Psoas muscle (tissue), 8 donors: ENCODE data around the gene SLC45A1. TPM values are rescaled to one million over a fixed set of nuclear protein-coding genes. Genes with fewer than 3 reads are reported as not detected.

Experiments used
- ATAC-seq, 4 donors: fragments of 200-7000 bp; cut with Tn5 transposase; one replicate each; pipeline ENCODE4 v1.9.1; 2020; ENCODE audit warnings: moderate library complexity in 3 of 4, mild to moderate bottlenecking in 2 of 4
- DNase-seq, 2 donors: peaks; one replicate each; pipeline ENCODE4 v3.0.0-alpha.2; 2020
- H3K27ac ChIP-seq: fragments of 200-600 bp; one replicate; pipeline ENCODE4 v1.8.0; 2022
- H3K27me3 ChIP-seq, 3 donors: fragments of 200-600 bp in 1 of 3; one replicate each; pipeline versions ENCODE4 v1.6.1 to v1.8.0; 2013 to 2022; ENCODE audit warnings: low read length in 2 of 3, mild to moderate bottlenecking in 2 of 3, moderate library complexity in 1 of 3; ENCODE audit not compliant: insufficient read depth in 3 of 3
- H3K36me3 ChIP-seq, 2 donors: fragments of 200-600 bp in 1 of 2; one replicate each; pipeline versions ENCODE4 v1.6.1 to v1.8.0; 2013 to 2022; ENCODE audit warnings: low read depth in 1 of 2, mild to moderate bottlenecking in 1 of 2, moderate library complexity in 1 of 2; ENCODE audit not compliant: insufficient read depth in 1 of 2
- H3K4me1 ChIP-seq: fragments of 200-600 bp; one replicate; pipeline ENCODE4 v1.8.0; 2022
- H3K4me3 ChIP-seq: fragments of 200-600 bp; one replicate; pipeline ENCODE4 v1.8.0; 2022; ENCODE audit warnings: mild to moderate bottlenecking
- H3K9me3 ChIP-seq: fragments of 200-600 bp; one replicate; pipeline ENCODE4 v1.8.0; 2022
- CTCF ChIP-seq: fragments of 200-600 bp; IDR thresholded peaks from one replicate; pipeline ENCODE4 v1.8.0; 2022; ENCODE audit warnings: antibody characterized with exemption
- WGBS, 3 donors: extraction: QIAGEN DNeasy Blood & Tissue Kit; methylation state at CpG; one replicate each; pipeline versions ENCODE4 v1.1.6 to v1.1.7; 2013; 5-methylcytosine and 5-hydroxymethylcytosine counted together
- intact Hi-C, 2 donors: fragments of 100-400 bp; cut with DNase I; formaldehyde crosslinking; loops; one replicate each; pipeline versions ENCODE4 v1.11.0 to v1.14.2; 2022
- polyA plus RNA-seq, 3 donors: library from polyadenylated mRNA; stranded (reverse); fragments of 200-250 nt; gene quantifications; one replicate each; pipeline ENCODE4 v1.2.3, GENCODE V29; 2013
- total RNA-seq, 4 donors: library from RNA; stranded (reverse); fragmentation: NEBNext Ultra II Directional in 2 of 4; extraction: Animal tissue kit (Norgen Biotek cat#: 25700) in 2 of 4; gene quantifications; one replicate each; pipeline versions ENCODE4 v1.2.1 to v1.2.4, GENCODE V29; 2021 to 2023
- donor health status: healthy with polysubstance abuse.
- donor health status: DM: no; HTN: no; CAD: no; lungs with moderate emphysema.
- donor health status: Bipolar disorder and iron deficiency.
- donor health status: healthy.
- donor health status: DM: yes; HTN: yes; CAD: no.
- donor health status: DM: no; HTN: no; CAD: no.
- donor health status: DM: no; HTN: no; CAD: no.
- donor health status: DM: yes; HTN: yes; CAD: no.

SLC45A1 gene
- total and polyA plus RNA-seq, 7 donors, result 0.44 to 1.4 (median 0.94) TPM

GRCh38 chr1:8349473-8349865, 31.6 kb downstream of the SLC45A1 start:
- Histone ChIP-seq H3K4me3 (no peak overlapping the region), H3K9me3 (no peaks in the 10 kb centered on the region), H3K27me3 (no peaks in the 10 kb centered on the region), H3K36me3 (peaks cover 0 to 20% of the 10 kb centered on the region in 2 donors), H3K4me1 (peaks cover 4% of the 10 kb centered on the region), H3K27ac (no peak overlapping the region)
- intact Hi-C loops, result loop anchor here in 1 of 2 donors (1.0 to 5.0 kb wide), 2 partner anchors 332 to 374 kb away; no protein-coding TSS in a partner anchor
- TF ChIP-seq CTCF, result no peak
- DNase-seq (no peak), ATAC-seq (peak in 3 of 4 donors; percentile 2 to 15 (median 11))
- WGBS, 3 donors, result 82 to 90% (median 82%) methylated on average over 9 of the region's 9 CpGs

GRCh38 chr1:8349961-8350360, 32.0 kb downstream of the SLC45A1 start:
- WGBS, 3 donors, result 16 to 22% (median 17%) methylated on average over 14 of the region's 14 CpGs
- Histone ChIP-seq H3K4me3 (no peak overlapping the region), H3K9me3 (no peaks in the 10 kb centered on the region), H3K27me3 (no peaks in the 10 kb centered on the region), H3K27ac (no peak overlapping the region), H3K4me1 (peaks cover 4% of the 10 kb centered on the region), H3K36me3 (peaks cover 0 to 25% of the 10 kb centered on the region in 2 donors)
- DNase-seq (peak; percentile 73 to 85), ATAC-seq (peak in 3 of 4 donors; percentile 23 to 34 (median 26))
- TF ChIP-seq CTCF, result no peak
- intact Hi-C loops, result loop anchor here in 1 of 2 donors (1.0 to 5.0 kb wide), 2 partner anchors 333 to 375 kb away; no protein-coding TSS in a partner anchor

GRCh38 chr1:8350914-8351684, 33.2 kb downstream of the SLC45A1 start:
- H3K27ac ChIP-seq, result no peak overlapping the region
- intact Hi-C loops, result no loop called here
- 67 to 75% (median 68%) methylated on average over 24 of the region's 24 CpGs for WGBS, 3 donors
- no peak for TF ChIP-seq CTCF
- DNase-seq (peak in 1 of 2 donors; percentile 63), ATAC-seq (peak; percentile 21 to 30 (median 25))
- H3K4me3 ChIP-seq, result no peak overlapping the region
- H3K4me1 ChIP-seq, result peaks cover 4% of the 10 kb centered on the region
- H3K9me3 ChIP-seq, result no peaks in the 10 kb centered on the region
- H3K27me3 ChIP-seq, result no peaks in the 10 kb centered on the region
- H3K36me3 ChIP-seq, result peaks cover 0 to 36% of the 10 kb centered on the region in 2 donors

- 61 to 74% (median 68%) methylated on average over 13 of the region's 13 CpGs for WGBS, 3 donors
- Histone ChIP-seq H3K36me3 (peaks cover 0 to 44% of the 10 kb centered on the region in 2 donors), H3K9me3 (no peaks in the 10 kb centered on the region), H3K27ac (peak overlapping the region; percentile 60), H3K4me1 (peaks cover 4% of the 10 kb centered on the region), H3K4me3 (no peak overlapping the region), H3K27me3 (no peaks in the 10 kb centered on the region)
- DNase-seq (peak in 1 of 2 donors; percentile 67), ATAC-seq (peak; percentile 11 to 37 (median 28))
- peak; percentile 48 for TF ChIP-seq CTCF
- intact Hi-C loops, result no loop called here
These were observed 34.0 kb downstream of the SLC45A1 start for GRCh38 chr1:8351693-8352470.
